Posterior vena cava (tissue), 2 donors: ENCODE results near the gene RCAN2. TPM values are rescaled to one million over a fixed set of nuclear protein-coding genes. Genes with fewer than 3 reads are reported as not detected.

Experiments
- DNase-seq: peaks from one replicate; pipeline ENCODE4 v3.0.0-alpha.2; 2020; ENCODE audit warnings: low spot score
- intact Hi-C, 2 donors: fragments of 100-400 bp; cut with DNase I; formaldehyde crosslinking; loops; one replicate each; pipeline versions ENCODE4 v1.14.1 to v1.14.2; 2022 to 2023
- total RNA-seq, 2 donors: library from RNA; stranded (reverse); fragmentation: NEBNext Ultra II Directional; extraction: Animal tissue kit (Norgen Biotek cat#: 25700); gene quantifications; one replicate each; pipeline ENCODE4 v1.2.1, GENCODE V29; 2021
- donor health status: DM: yes; HTN: yes; CAD: no.
- donor health status: DM: yes; HTN: yes; CAD: no.

Gene RCAN2
- total RNA-seq, 2 donors from 2014 or later, result 35.4 to 69.6 TPM

- intact Hi-C loops, result no loop called here
- no peak for DNase-seq
These were observed 170.7 kb downstream of the RCAN2 start for GRCh38 chr6:46320505-46320904.

GRCh38 chr6:46315589-46315988 lies 175.7 kb downstream of the RCAN2 start:
- intact Hi-C loops, result no loop called here
- no peak for DNase-seq

- no peak for DNase-seq
- intact Hi-C loops, result no loop called here
These were observed 178.6 kb downstream of the RCAN2 start for GRCh38 chr6:46312654-46313053.

GRCh38 chr6:46310196-46310595 lies 181.1 kb downstream of the RCAN2 start:
- intact Hi-C loops, result no loop called here
- no peak for DNase-seq

- intact Hi-C loops, result no loop called here
- DNase-seq, result no peak
These were observed 184.8 kb downstream of the RCAN2 start for GRCh38 chr6:46306431-46306830.

GRCh38 chr6:46305833-46306232 lies 185.4 kb downstream of the RCAN2 start:
- intact Hi-C loops, result no loop called here
- no peak for DNase-seq

- intact Hi-C loops, result no loop called here
- no peak for DNase-seq
These were observed 186.0 kb downstream of the RCAN2 start for GRCh38 chr6:46305236-46305635.

DNA sequence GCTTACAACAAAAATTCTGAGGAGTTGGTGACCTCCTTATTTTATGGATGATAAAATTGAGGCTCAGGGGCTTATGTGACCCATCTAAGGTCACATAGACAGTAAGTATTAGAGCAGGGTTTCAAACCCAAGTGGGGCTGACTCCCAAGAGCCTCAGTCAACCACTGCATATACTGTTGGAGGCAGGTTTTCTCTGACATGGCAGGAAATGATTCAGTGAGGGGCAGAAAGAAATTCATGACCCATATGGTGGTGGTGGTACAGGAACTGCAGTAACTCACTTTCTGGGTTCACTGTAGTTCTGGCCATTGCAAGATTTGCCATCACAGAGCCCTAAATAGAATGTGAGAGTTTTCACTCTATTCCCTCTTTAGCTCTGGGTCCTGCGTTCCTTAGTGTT lies 188.4 kb downstream of the RCAN2 start:
- intact Hi-C loops, result loop anchor here in 1 of 2 donors (2.0 kb wide), 1 partner anchor 14 kb away; no protein-coding TSS in a partner anchor
- DNase-seq, result no peak

DNA sequence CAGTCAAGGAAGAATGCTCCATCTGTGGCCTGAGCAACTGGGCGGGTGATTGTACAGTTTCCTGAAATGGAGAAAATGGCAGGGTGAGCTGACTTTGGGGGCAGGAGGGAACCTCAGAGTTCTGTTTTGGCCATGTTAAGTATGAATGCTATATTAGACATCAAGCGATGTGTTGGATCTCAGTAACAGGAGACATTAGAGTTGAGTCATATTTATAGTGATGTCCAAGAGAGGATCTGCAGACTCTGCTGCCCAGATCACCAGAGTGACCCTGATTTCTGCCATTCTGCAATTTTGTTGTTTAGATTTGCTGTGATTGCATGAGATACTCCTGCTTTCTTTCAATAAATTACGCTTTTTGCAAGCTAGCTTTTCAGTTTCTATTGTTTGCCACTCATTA lies 189.1 kb downstream of the RCAN2 start:
- DNase-seq, result no peak
- intact Hi-C loops, result loop anchor here in 1 of 2 donors (2.0 kb wide), 1 partner anchor 15 kb away; no protein-coding TSS in a partner anchor

- intact Hi-C loops, result no loop called here
- no peak for DNase-seq
These were observed 192.0 kb downstream of the RCAN2 start for GRCh38 chr6:46299253-46299652.

- no peak for DNase-seq
- intact Hi-C loops, result no loop called here
These were observed 194.7 kb downstream of the RCAN2 start for GRCh38 chr6:46296586-46296985.

GRCh38 chr6:46293641-46294316 lies 197.5 kb downstream of the RCAN2 start:
- DNase-seq, result no peak
- intact Hi-C loops, result loop anchor here in 1 of 2 donors (5.0 kb wide), 1 partner anchor 1341 kb away; no protein-coding TSS in a partner anchor

- no peak for DNase-seq
- intact Hi-C loops, result loop anchor here in 1 of 2 donors (5.0 kb wide), 1 partner anchor 1340 kb away; no protein-coding TSS in a partner anchor
These were observed 199.4 kb downstream of the RCAN2 start for GRCh38 chr6:46291880-46292279.

DNA sequence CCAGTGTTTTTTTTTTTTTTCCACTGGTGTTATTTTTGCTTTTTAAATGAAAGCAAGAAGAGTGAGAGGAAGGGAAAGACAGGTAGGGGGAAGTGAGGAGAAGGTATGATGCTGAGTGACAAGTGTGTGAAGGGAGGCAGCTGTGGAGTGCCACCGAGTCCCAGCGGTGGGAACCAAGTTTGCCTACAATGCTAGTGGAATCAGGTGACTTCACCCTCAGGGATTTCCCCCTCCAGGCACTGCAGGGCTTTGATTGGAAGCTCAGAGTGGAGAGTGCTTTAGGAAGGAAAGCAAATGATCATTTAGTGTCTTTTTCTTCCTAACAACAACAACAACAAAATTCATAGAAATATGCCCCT lies 200.0 kb downstream of the RCAN2 start:
- intact Hi-C loops, result loop anchor here in 1 of 2 donors (5.0 kb wide), 1 partner anchor 1339 kb away; no protein-coding TSS in a partner anchor
- DNase-seq, result no peak

DNA sequence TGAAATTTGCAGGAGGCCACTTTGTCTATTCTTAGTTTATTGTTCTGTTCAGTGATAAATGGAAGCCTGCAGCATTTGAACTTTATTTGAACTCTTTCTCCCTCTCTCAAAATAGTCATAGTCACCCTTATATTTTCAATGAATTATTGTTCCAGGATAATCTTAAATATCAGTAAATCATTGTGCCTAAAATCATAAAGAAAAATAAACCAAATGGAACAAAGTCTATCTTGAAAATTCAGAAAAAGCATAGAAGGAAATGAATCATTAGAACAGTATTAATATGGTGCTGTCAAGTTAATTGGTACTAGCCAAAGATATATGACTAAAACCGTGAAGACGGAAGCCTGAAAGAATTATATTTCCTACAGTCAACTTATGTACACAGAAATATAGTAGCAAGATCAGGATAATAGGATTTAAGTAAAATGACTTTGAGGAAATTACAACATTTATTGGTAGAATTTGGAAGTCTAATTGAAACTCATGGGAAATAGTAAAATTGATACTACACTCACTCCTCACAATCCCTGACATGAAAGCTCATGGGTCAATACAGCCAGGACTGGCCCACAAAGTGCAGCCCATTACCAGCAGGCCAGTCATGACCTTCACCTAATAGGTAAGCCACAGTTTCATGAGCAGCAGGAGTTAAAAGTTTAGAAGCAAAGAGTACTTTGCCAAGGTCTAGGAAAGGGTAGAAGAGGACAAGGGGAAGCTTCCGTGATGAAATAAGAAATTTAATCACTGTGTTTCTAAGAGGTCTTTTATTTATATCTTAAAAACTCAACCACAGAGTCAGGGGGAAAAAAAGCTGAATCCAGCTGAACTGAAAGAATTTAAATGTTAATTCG lies 200.6 kb downstream of the RCAN2 start:
- intact Hi-C loops, result loop anchor here in 1 of 2 donors (5.0 kb wide), 1 partner anchor 1338 kb away; no protein-coding TSS in a partner anchor
- no peak for DNase-seq

- no peak for DNase-seq
- intact Hi-C loops, result loop anchor here in 1 of 2 donors (5.0 kb wide), 1 partner anchor 1338 kb away; no protein-coding TSS in a partner anchor
These were observed 201.4 kb downstream of the RCAN2 start for GRCh38 chr6:46289898-46290297.

- DNase-seq, result no peak
- intact Hi-C loops, result no loop called here
These were observed 202.4 kb downstream of the RCAN2 start for GRCh38 chr6:46288835-46289234.

DNA sequence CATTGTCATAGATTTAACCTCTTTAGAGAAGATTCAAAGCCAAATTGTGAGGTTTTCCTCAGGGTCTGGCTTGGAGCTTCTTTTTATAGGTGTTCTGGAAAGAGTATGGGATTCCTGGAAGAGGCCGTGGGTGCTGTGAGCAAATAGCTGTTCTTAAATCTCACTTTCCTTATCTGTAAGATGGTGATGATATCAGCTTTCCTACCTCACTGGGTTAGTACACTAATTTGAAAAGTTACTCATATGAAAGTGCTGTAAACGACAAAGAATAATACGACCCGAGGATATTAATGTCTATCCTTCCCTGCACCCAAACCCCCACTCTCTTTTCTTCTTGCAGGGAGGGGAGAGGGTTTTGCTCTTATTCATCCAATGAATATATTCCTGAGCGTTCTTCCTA lies 203.6 kb downstream of the RCAN2 start:
- no peak for DNase-seq

GRCh38 chr6:46287043-46287442 lies 204.2 kb downstream of the RCAN2 start:
- no peak for DNase-seq
- intact Hi-C loops, result no loop called here

More for the DNA sequence above, 203.6 kb downstream of the RCAN2 start:
- intact Hi-C loops, result no loop called here

GRCh38 chr6:46284475-46284874 lies 206.8 kb downstream of the RCAN2 start:
- no peak for DNase-seq
- intact Hi-C loops, result no loop called here
